Spleen (tissue), 11 donors: ENCODE data around the gene NPBWR2. TPM values are rescaled to one million over a fixed set of nuclear protein-coding genes. Genes with fewer than 3 reads are reported as not detected.

ENCODE experiments used
- DNase-seq: peaks from one replicate; pipeline ENCODE4 v3.0.0-alpha.2; 2020
- H3K27ac ChIP-seq, 8 donors: fragments of 200-600 bp; sonication (generic) in 7 of 8; 1 replicate in 4 of 8; 2 replicates in 4 of 8; pipeline versions ENCODE4 v1.5.0 to v1.8.0; 2016 to 2021; ENCODE audit warnings: inconsistent platforms in 4 of 8, mild to moderate bottlenecking in 4 of 8, moderate library complexity in 1 of 8
- H3K27me3 ChIP-seq, 7 donors: fragments of 200-600 bp; sonication (generic) in 6 of 7; replicated peaks in 1 of 7; 1 replicate in 4 of 7; 2 replicates in 3 of 7; pipeline versions ENCODE4 v1.5.0 to v1.8.0; 2016 to 2021; ENCODE audit warnings: inconsistent platforms in 3 of 7, mild to moderate bottlenecking in 1 of 7
- H3K36me3 ChIP-seq, 6 donors: fragments of 200-600 bp; sonication (generic) in 5 of 6; 1 replicate in 4 of 6; 2 replicates in 2 of 6; pipeline versions ENCODE4 v1.5.0 to v1.8.0; 2016 to 2021; ENCODE audit warnings: inconsistent platforms in 2 of 6
- H3K4me1 ChIP-seq, 6 donors: fragments of 200-600 bp; sonication (generic) in 5 of 6; 1 replicate in 3 of 6; 2 replicates in 3 of 6; pipeline versions ENCODE4 v1.5.0 to v1.8.0; 2016 to 2021; ENCODE audit warnings: inconsistent platforms in 3 of 6
- H3K4me3 ChIP-seq, 8 donors: fragments of 200-600 bp; sonication (generic) in 7 of 8; 1 replicate in 4 of 8; 2 replicates in 4 of 8; pipeline versions ENCODE4 v1.5.0 to v1.8.0; 2016 to 2021; ENCODE audit warnings: inconsistent platforms in 4 of 8, mild to moderate bottlenecking in 4 of 8, moderate library complexity in 2 of 8
- H3K9me3 ChIP-seq, 8 donors: fragments of 200-600 bp; sonication (generic) in 7 of 8; 1 replicate in 4 of 8; 2 replicates in 4 of 8; pipeline versions ENCODE4 v1.5.0 to v1.8.0; 2016 to 2021; ENCODE audit warnings: inconsistent platforms in 4 of 8
- CTCF ChIP-seq, 11 experiments: fragments of 200-600 bp in 7 of 11; fragments of 450-650 bp in 4 of 11; sonication (generic) in 4 of 11; IDR thresholded peaks in 8 of 11; conservative IDR thresholded peaks in 3 of 11; 1 replicate in 7 of 11; 2 replicates in 4 of 11; pipeline versions ENCODE4 v1.4.0 to v1.8.0; 2016 to 2021; ENCODE audit warnings: antibody characterized with exemption in 11 of 11, inconsistent platforms in 4 of 11, mild to moderate bottlenecking in 1 of 11
- POLR2A ChIP-seq, 3 donors: fragments of 450-650 bp; IDR thresholded peaks; one replicate each; pipeline ENCODE4 v1.5.1; 2017; ENCODE audit warnings: antibody characterized with exemption in 3 of 3, mild to moderate bottlenecking in 1 of 3
- POLR2AphosphoS5 ChIP-seq, 3 donors: sonication (generic); formaldehyde crosslinking; IDR thresholded peaks; one replicate each; pipeline ENCODE4 v1.5.1; 2017; ENCODE audit warnings: antibody characterized with exemption in 3 of 3
- WGBS, 5 donors: extraction: QIAGEN DNeasy Blood & Tissue Kit in 3 of 5; methylation state at CpG; one replicate each; pipeline versions ENCODE4 v1.1.5 to v1.1.7; 2013 to 2018; 5-methylcytosine and 5-hydroxymethylcytosine counted together
- intact Hi-C: fragments of 100-400 bp; cut with DNase I; formaldehyde crosslinking; loops from one replicate; pipeline ENCODE4 v1.15.0; 2023; ENCODE audit warnings: low total_unique reads
- polyA plus RNA-seq, 3 donors: library from polyadenylated mRNA; stranded (reverse); fragments of 200-250 nt; gene quantifications; one replicate each; pipeline ENCODE4 v1.2.1, GENCODE V29; 2013
- total RNA-seq, 7 donors: library from RNA; depleted of rRNA in 3 of 7; stranded (reverse); fragments of >200 nt in 3 of 7; fragmentation: NEBNext Ultra II Directional in 4 of 7; extraction: Animal tissue kit (Norgen Biotek cat#: 25700) in 4 of 7; gene quantifications; one replicate each; pipeline versions ENCODE4 v1.1.0 to v1.2.1, GENCODE V29; 2016 to 2021
- donor health status: healthy with polysubstance abuse.
- donor health status: DM: no; HTN: no; CAD: no; lungs with moderate emphysema.
- donor health status: DM: no; HTN: no; CAD: no.
- donor health status: Bipolar disorder and iron deficiency.
- donor health status: healthy.
- donor health status: DM: no; HTN: no; CAD: no.
- donor health status: DM: yes; HTN: yes; CAD: no.

Gene NPBWR2
- total and polyA plus RNA-seq, 10 donors: 0.26 TPM; not detected in 9

DNA sequence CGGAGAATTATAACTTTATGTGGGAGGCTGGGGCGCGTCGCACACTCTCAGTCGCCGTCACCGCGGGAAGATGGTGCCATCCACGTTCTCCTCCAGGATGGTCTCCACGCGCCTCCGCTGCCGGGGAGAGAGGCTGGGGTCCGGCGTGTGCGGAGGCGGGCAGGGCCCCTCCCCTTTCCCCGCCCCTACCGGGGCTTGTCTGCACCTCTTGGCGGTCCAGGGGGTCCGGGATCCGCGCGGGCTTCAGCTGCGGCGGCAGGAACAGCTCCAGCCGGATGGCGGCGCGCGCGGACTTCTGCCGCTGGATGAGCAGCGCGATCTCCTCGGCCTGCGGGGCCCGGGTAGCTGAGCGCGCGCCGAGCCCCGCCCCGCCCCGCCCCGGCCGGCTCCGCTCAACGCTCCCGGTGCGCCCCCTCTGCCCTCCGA lies 24.0 kb downstream of the NPBWR2 start:
- H3K9me3 ChIP-seq: peaks cover 0 to 9% (median 5%) of the 10 kb centered on the region in 8 donors
- peaks cover 11 to 60% (median 56%) of the 10 kb centered on the region in 6 donors for H3K4me1 ChIP-seq
- intact Hi-C loops: loop anchor here (5.0 kb wide), 1 partner anchor 39 kb away; no protein-coding TSS in a partner anchor
- DNase-seq: peak; percentile 97
- H3K27me3 ChIP-seq: peaks cover 0 to 33% (median 17%) of the 10 kb centered on the region in 7 donors
- H3K27ac ChIP-seq: peak overlapping the region in 3 of 8 donors; percentile 47 to 93 (median 62)
- H3K4me3 ChIP-seq: peak overlapping the region; percentile 22 to 88 (median 60)
- TF ChIP-seq CTCF (IDR thresholded peaks at IDR 0.05 in 8 of 11, conservative IDR thresholded peaks at IDR 0.05 in 3 of 11) (peak; percentile 14 to 85 (median 69)), POLR2AphosphoS5 (IDR thresholded peaks at IDR 0.05) (peak in 2 of 3 donors; percentile 47 to 70), POLR2A (IDR thresholded peaks at IDR 0.05) (no peak)
- no peaks in the 10 kb centered on the region for H3K36me3 ChIP-seq
- 0 to 1% (median 0%) methylated on average over 12 to 52 of the region's 52 CpGs for WGBS, 5 donors

- peak overlapping the region; percentile 22 to 88 (median 60) for H3K4me3 ChIP-seq
- no peak for DNase-seq
- H3K4me1 ChIP-seq: peaks cover 13 to 65% (median 61%) of the 10 kb centered on the region in 6 donors
- TF ChIP-seq CTCF (IDR thresholded peaks at IDR 0.05 in 8 of 11, conservative IDR thresholded peaks at IDR 0.05 in 3 of 11): no peak
- TF ChIP-seq POLR2AphosphoS5 (IDR thresholded peaks at IDR 0.05): no peak
- TF ChIP-seq POLR2A (IDR thresholded peaks at IDR 0.05): no peak
- no peaks in the 10 kb centered on the region for H3K36me3 ChIP-seq
- intact Hi-C loops: loop anchor here (5.0 kb wide), 1 partner anchor 39 kb away; no protein-coding TSS in a partner anchor
- H3K27ac ChIP-seq: peak overlapping the region in 3 of 8 donors; percentile 47 to 93 (median 62)
- 10 to 16% (median 11%) methylated on average over 12 to 13 of the region's 13 CpGs for WGBS, 5 donors
- H3K27me3 ChIP-seq: peaks cover 0 to 33% (median 17%) of the 10 kb centered on the region in 7 donors
- H3K9me3 ChIP-seq: peaks cover 0 to 8% (median 5%) of the 10 kb centered on the region in 8 donors
These were observed 24.5 kb downstream of the NPBWR2 start for GRCh38 chr20:64082820-64083377.

DNA sequence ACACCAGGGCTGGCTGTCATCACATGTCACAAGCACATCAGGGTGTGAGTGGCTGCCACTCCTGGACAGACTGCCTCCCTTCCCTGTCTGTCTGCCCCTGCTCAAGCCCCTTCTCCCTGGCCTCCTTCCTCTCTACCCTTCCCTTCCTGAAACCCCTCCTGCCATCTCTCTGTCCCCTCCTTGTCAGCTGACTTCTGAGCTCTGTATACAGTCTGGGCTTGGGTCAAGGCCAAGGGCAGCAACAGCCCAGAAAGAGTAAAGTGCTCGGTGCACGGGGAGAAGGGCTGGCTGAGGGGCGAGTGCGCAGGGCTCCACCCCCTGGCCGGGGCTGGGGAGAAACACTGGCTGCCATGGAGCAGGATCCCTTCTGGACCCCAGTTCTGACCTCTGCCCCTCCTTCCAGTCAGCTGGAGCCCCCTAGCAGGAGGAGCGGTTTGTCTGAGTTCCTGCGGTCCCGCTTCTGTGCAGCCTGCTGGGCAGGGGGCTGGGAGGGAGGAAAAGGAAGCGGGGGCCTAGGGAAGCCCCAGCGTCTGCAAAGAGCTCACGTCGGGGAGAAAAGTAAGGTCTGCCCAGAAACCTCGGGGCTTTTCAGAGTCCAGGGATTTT lies 25.1 kb downstream of the NPBWR2 start:
- no peak for TF ChIP-seq CTCF (IDR thresholded peaks at IDR 0.05 in 8 of 11, conservative IDR thresholded peaks at IDR 0.05 in 3 of 11)
- peak in 1 of 3 donors; percentile 12 for TF ChIP-seq POLR2AphosphoS5 (IDR thresholded peaks at IDR 0.05)
- no peak for DNase-seq
- Histone ChIP-seq H3K27me3 (peaks cover 0 to 33% (median 17%) of the 10 kb centered on the region in 7 donors), H3K4me3 (peak overlapping the region in 1 of 8 donors; percentile 88), H3K9me3 (peaks cover 0 to 4% (median 0%) of the 10 kb centered on the region in 8 donors), H3K4me1 (peaks cover 18 to 72% (median 67%) of the 10 kb centered on the region in 6 donors), H3K36me3 (peaks cover 0 to 4% (median 0%) of the 10 kb centered on the region in 6 donors), H3K27ac (peak overlapping the region in 4 of 8 donors; percentile 7 to 97 (median 62))
- WGBS, 5 donors: 13 to 23% (median 15%) methylated on average over 13 of the region's 13 CpGs
- intact Hi-C loops: loop anchor here (5.0 kb wide), 1 partner anchor 40 kb away; no protein-coding TSS in a partner anchor

GRCh38 chr20:64081624-64081964 lies 25.8 kb downstream of the NPBWR2 start:
- peaks cover 0 to 33% (median 17%) of the 10 kb centered on the region in 7 donors for H3K27me3 ChIP-seq
- peaks cover 0 to under 1% (median 0%) of the 10 kb centered on the region in 8 donors for H3K9me3 ChIP-seq
- peak overlapping the region in 1 of 8 donors; percentile 96 for H3K4me3 ChIP-seq
- DNase-seq: no peak
- H3K36me3 ChIP-seq: peaks cover 0 to 10% (median 0%) of the 10 kb centered on the region in 6 donors
- H3K27ac ChIP-seq: peak overlapping the region in 4 of 8 donors; percentile 7 to 97 (median 62)
- H3K4me1 ChIP-seq: peaks cover 24 to 78% (median 73%) of the 10 kb centered on the region in 6 donors
- 89 to 94% (median 93%) methylated on average over 6 of the region's 6 CpGs for WGBS, 5 donors
- intact Hi-C loops: loop anchor here (5.0 kb wide), 1 partner anchor 41 kb away; no protein-coding TSS in a partner anchor
- TF ChIP-seq POLR2A (IDR thresholded peaks at IDR 0.05): no peak
- TF ChIP-seq POLR2AphosphoS5 (IDR thresholded peaks at IDR 0.05): no peak
- TF ChIP-seq CTCF (IDR thresholded peaks at IDR 0.05 in 8 of 11, conservative IDR thresholded peaks at IDR 0.05 in 3 of 11): no peak
